ENCODE data around the gene SRP68.

GRCh38 chr17:76018340-76018680 lies 54.0 kb downstream of the SRP68 start:
- TF ChIP-seq, protein P1, sequence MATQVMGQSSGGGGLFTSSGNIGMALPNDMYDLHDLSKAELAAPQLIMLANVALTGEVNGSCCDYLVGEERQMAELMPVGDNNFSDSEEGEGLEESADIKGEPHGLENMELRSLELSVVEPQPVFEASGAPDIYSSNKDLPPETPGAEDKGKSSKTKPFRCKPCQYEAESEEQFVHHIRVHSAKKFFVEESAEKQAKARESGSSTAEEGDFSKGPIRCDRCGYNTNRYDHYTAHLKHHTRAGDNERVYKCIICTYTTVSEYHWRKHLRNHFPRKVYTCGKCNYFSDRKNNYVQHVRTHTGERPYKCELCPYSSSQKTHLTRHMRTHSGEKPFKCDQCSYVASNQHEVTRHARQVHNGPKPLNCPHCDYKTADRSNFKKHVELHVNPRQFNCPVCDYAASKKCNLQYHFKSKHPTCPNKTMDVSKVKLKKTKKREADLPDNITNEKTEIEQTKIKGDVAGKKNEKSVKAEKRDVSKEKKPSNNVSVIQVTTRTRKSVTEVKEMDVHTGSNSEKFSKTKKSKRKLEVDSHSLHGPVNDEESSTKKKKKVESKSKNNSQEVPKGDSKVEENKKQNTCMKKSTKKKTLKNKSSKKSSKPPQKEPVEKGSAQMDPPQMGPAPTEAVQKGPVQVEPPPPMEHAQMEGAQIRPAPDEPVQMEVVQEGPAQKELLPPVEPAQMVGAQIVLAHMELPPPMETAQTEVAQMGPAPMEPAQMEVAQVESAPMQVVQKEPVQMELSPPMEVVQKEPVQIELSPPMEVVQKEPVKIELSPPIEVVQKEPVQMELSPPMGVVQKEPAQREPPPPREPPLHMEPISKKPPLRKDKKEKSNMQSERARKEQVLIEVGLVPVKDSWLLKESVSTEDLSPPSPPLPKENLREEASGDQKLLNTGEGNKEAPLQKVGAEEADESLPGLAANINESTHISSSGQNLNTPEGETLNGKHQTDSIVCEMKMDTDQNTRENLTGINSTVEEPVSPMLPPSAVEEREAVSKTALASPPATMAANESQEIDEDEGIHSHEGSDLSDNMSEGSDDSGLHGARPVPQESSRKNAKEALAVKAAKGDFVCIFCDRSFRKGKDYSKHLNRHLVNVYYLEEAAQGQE (IDR thresholded peaks at IDR 0.05; ENCODE audit: insufficient read depth in 1 of 2, low read depth in 2 of 2, low read length in 2 of 2): no peak
- TF ChIP-seq POLR2AphosphoS5 (IDR thresholded peaks at IDR 0.05; ENCODE audit: low read depth, low read length) (no peak), FOXP2 (optimal IDR thresholded peaks at IDR 0.05; ENCODE audit: borderline replicate concordance, extremely low read depth, extremely low read length, insufficient read depth) (no peak), TAF1 (IDR thresholded peaks at IDR 0.05; ENCODE audit: borderline replicate concordance, insufficient read depth, low read length) (no peak), SIN3A (IDR thresholded peaks at IDR 0.05; ENCODE audit: borderline replicate concordance, insufficient read depth, low read length) (no peak)
